CD14-positive monocyte (primary cell): ENCODE measurements around the gene COL27A1. TPM values are rescaled to one million over a fixed set of nuclear protein-coding genes. Genes with fewer than 3 reads are reported as not detected.

ENCODE experiments used
- DNase-seq, 3 donors: peaks; one replicate each; pipeline ENCODE4 v3.0.0-alpha.2; 2011 to 2022
- H2AFZ ChIP-seq: 2 replicates; pipeline ENCODE4 v1.6.0; 2012; ENCODE audit warnings: mild to moderate bottlenecking, low read depth, low read length, inconsistent platforms; ENCODE audit not compliant: insufficient read depth, poor library complexity, severe bottlenecking
- H3K27ac ChIP-seq, 2 donors: 1 replicate in 1 of 2; 2 replicates in 1 of 2; pipeline ENCODE4 v1.5.1; 2012 to 2013; ENCODE audit warnings: low read length in 2 of 2, control low read depth in 1 of 2, inconsistent platforms in 1 of 2, low read depth in 1 of 2, mild to moderate bottlenecking in 1 of 2
- H3K27me3 ChIP-seq, 2 donors: one replicate each; pipeline versions ENCODE4 v1.6.0 to v1.6.1; 2011 to 2013; ENCODE audit warnings: low read length in 2 of 2; ENCODE audit not compliant: control insufficient read depth in 2 of 2, insufficient read depth in 2 of 2
- H3K36me3 ChIP-seq, 2 donors: replicated peaks in 1 of 2; 1 replicate in 1 of 2; 2 replicates in 1 of 2; pipeline versions ENCODE4 v1.5.1 to v1.6.1; 2012 to 2013; ENCODE audit warnings: low read length in 2 of 2, control low read depth in 1 of 2, inconsistent platforms in 1 of 2, mild to moderate bottlenecking in 1 of 2; ENCODE audit not compliant: insufficient read depth in 2 of 2, control insufficient read depth in 1 of 2
- H3K4me1 ChIP-seq, 2 donors: 1 replicate in 1 of 2; 2 replicates in 1 of 2; pipeline versions ENCODE4 v1.5.1 to v1.6.1; 2012 to 2013; ENCODE audit warnings: low read length in 2 of 2, control low read depth in 1 of 2, inconsistent platforms in 1 of 2, mild to moderate bottlenecking in 1 of 2, moderate library complexity in 1 of 2; ENCODE audit not compliant: insufficient read depth in 2 of 2, control insufficient read depth in 1 of 2
- H3K4me2 ChIP-seq: replicated peaks from 2 replicates; pipeline ENCODE3; 2012; ENCODE audit warnings: low read length, moderate library complexity, mild to moderate bottlenecking; ENCODE audit not compliant: poor library complexity, severe bottlenecking; ENCODE audit errors: extremely low read depth
- H3K4me3 ChIP-seq, 3 experiments: fragments of 200-600 bp in 1 of 3; sonication (generic) in 1 of 3; replicated peaks in 1 of 3; 1 replicate in 2 of 3; 2 replicates in 1 of 3; pipeline ENCODE4 v1.5.1; 2011 to 2013; ENCODE audit warnings: low read length in 3 of 3, mild to moderate bottlenecking in 3 of 3, control low read depth in 2 of 3, low read depth in 2 of 3, inconsistent platforms in 1 of 3, moderate library complexity in 1 of 3
- H3K79me2 ChIP-seq: 2 replicates; pipeline ENCODE4 v1.6.0; 2012; ENCODE audit warnings: mild to moderate bottlenecking, control low read depth, inconsistent platforms, low read length, moderate library complexity; ENCODE audit not compliant: insufficient read depth
- H3K9ac ChIP-seq: 2 replicates; pipeline ENCODE4 v1.6.0; 2017; ENCODE audit warnings: low read length, mild to moderate bottlenecking; ENCODE audit not compliant: insufficient read depth, poor library complexity, severe bottlenecking
- H3K9me3 ChIP-seq, 2 donors: replicated peaks in 1 of 2; 1 replicate in 1 of 2; 2 replicates in 1 of 2; pipeline versions ENCODE4 v1.5.1 to v1.6.1; 2012 to 2013; ENCODE audit warnings: low read length in 2 of 2, control low read depth in 1 of 2; ENCODE audit not compliant: control insufficient read depth in 1 of 2, insufficient read depth in 1 of 2
- H4K20me1 ChIP-seq: 2 replicates; pipeline ENCODE4 v1.6.0; 2012; ENCODE audit warnings: mild to moderate bottlenecking, low read length, control low read depth, moderate library complexity; ENCODE audit not compliant: insufficient read depth
- H3K27ac Mint-ChIP-seq, 7 donors: one replicate each; pipeline ENCODE4 v1.8.0; 2020; ENCODE audit warnings: mild to moderate bottlenecking in 7 of 7, mixed read lengths in 7 of 7, moderate library complexity in 6 of 7, inconsistent platforms in 2 of 7
- H3K27me3 Mint-ChIP-seq, 3 donors: one replicate each; pipeline ENCODE4 v1.8.0; 2021 to 2022; ENCODE audit warnings: low read depth in 3 of 3, mild to moderate bottlenecking in 3 of 3, mixed read lengths in 3 of 3, moderate library complexity in 3 of 3, inconsistent platforms in 1 of 3
- H3K36me3 Mint-ChIP-seq, 2 donors: one replicate each; pipeline ENCODE4 v1.8.0; 2020; ENCODE audit warnings: mixed read lengths in 2 of 2, inconsistent platforms in 1 of 2, mild to moderate bottlenecking in 1 of 2
- H3K4me1 Mint-ChIP-seq: one replicate; pipeline ENCODE4 v1.8.0; 2020; ENCODE audit warnings: mild to moderate bottlenecking, mixed read lengths
- H3K4me3 Mint-ChIP-seq, 2 donors: one replicate each; pipeline ENCODE4 v1.8.0; 2020; ENCODE audit warnings: mild to moderate bottlenecking in 2 of 2, mixed read lengths in 2 of 2, moderate library complexity in 1 of 2
- H3K9me3 Mint-ChIP-seq, 7 donors: one replicate each; pipeline ENCODE4 v1.8.0; 2020 to 2022; ENCODE audit warnings: mixed read lengths in 7 of 7, mild to moderate bottlenecking in 6 of 7, moderate library complexity in 6 of 7, inconsistent platforms in 2 of 7
- CTCF ChIP-seq: fragments of 200-600 bp; IDR thresholded peaks from one replicate; pipeline ENCODE4 v1.8.0; 2022; ENCODE audit warnings: antibody characterized with exemption, mild to moderate bottlenecking
- WGBS: methylation state at CpG from one replicate; pipeline ENCODE4 v1.1.5; 2013; ENCODE audit warnings: missing lambda C conversion rate; ENCODE audit not compliant: insufficient coverage; 5-methylcytosine and 5-hydroxymethylcytosine counted together
- intact Hi-C, 2 donors: fragments of 100-400 bp; cut with micrococcal nuclease; formaldehyde crosslinking; loops; one replicate each; pipeline versions ENCODE4 v1.15.0 to v1.15.1; 2023
- polyA plus RNA-seq, 3 donors: library from polyadenylated mRNA; depleted of rRNA in 1 of 3; unstranded in 2 of 3; stranded (reverse) in 1 of 3; fragments of 300-500 nt in 2 of 3; fragments of >200 nt in 1 of 3; fragmentation: Illumina TruSeq in 2 of 3; gene quantifications; 1 replicate in 2 of 3; 2 replicates in 1 of 3; pipeline ENCODE4 v1.2.3, GENCODE V29; 2012 to 2021

Gene COL27A1
- polyA plus RNA-seq, 3 donors: 0.03 TPM; not detected in 2

GRCh38 chr9:114357911-114358328 lies 202.6 kb downstream of the COL27A1 start:
- Histone ChIP-seq H3K4me2 (no peak overlapping the region), H3K4me3 (no peak overlapping the region), H4K20me1 (peaks cover 89% of the 10 kb centered on the region), H2AFZ (no peak overlapping the region), H3K4me1 (no peaks in the 10 kb centered on the region), H3K9ac (no peak overlapping the region), H3K36me3 (peaks cover 98% of the 10 kb centered on the region in 2 donors), H3K79me2 (peaks cover 62% of the 10 kb centered on the region), H3K27me3 (no peaks in the 10 kb centered on the region), H3K9me3 (no peaks in the 10 kb centered on the region), H3K27ac (peak overlapping the region in 1 of 2 donors; percentile 62)
- intact Hi-C loops: no loop called here
- no peak for DNase-seq
- Mint-ChIP-seq H3K4me1 (peaks cover 4% of the 10 kb centered on the region), H3K4me3 (no peak overlapping the region), H3K27ac (peak overlapping the region in 4 of 7 donors; percentile 9 to 31 (median 26)), H3K9me3 (no peaks in the 10 kb centered on the region), H3K27me3 (no peaks in the 10 kb centered on the region), H3K36me3 (peaks cover 89 to 97% of the 10 kb centered on the region in 2 donors)
- no peak for TF ChIP-seq CTCF
- WGBS: 95% methylated on average over 9 of the region's 9 CpGs

GRCh38 chr9:114359801-114360200 lies 204.5 kb downstream of the COL27A1 start:
- H3K27ac Mint-ChIP-seq: peak overlapping the region in 5 of 7 donors; percentile 68 to 89 (median 83)
- intact Hi-C loops: loop anchor here in 1 of 2 donors (5.0 kb wide), 1 partner anchor 38 kb away; no protein-coding TSS in a partner anchor
- H4K20me1 ChIP-seq: peaks cover 78% of the 10 kb centered on the region

More at GRCh38 chr9:114359801-114360200, 204.5 kb downstream of the COL27A1 start:
- H3K36me3 ChIP-seq: peaks cover 94 to 96% of the 10 kb centered on the region in 2 donors
- H3K4me3 ChIP-seq: no peak overlapping the region
- no peak overlapping the region for H3K4me2 ChIP-seq
- H3K9ac ChIP-seq: no peak overlapping the region
- Mint-ChIP-seq H3K4me3 (no peak overlapping the region), H3K4me1 (peaks cover 22% of the 10 kb centered on the region), H3K9me3 (peaks cover 0 to 3% (median 0%) of the 10 kb centered on the region in 7 donors), H3K36me3 (peaks cover 96 to 100% of the 10 kb centered on the region in 2 donors), H3K27me3 (no peaks in the 10 kb centered on the region)
- 100% methylated on average over 1 of the region's 7 CpGs for WGBS
- no peaks in the 10 kb centered on the region for H3K9me3 ChIP-seq
- H3K79me2 ChIP-seq: peaks cover 76% of the 10 kb centered on the region
- H3K27me3 ChIP-seq: no peaks in the 10 kb centered on the region
- H2AFZ ChIP-seq: no peak overlapping the region
- H3K27ac ChIP-seq: peak overlapping the region in 1 of 2 donors; percentile 51
- no peak for TF ChIP-seq CTCF
- no peak for DNase-seq
- peaks cover 15 to 18% of the 10 kb centered on the region in 2 donors for H3K4me1 ChIP-seq
